GM12873 (cell line): ENCODE results near the gene AFTPH.

Source experiments
- CTCF ChIP-seq: IDR thresholded peaks from 2 replicates; pipeline ENCODE4 v1.5.1; 2012; ENCODE audit warnings: low read depth, mild to moderate bottlenecking, moderate library complexity, low read length, control low read depth; ENCODE audit not compliant: insufficient read depth; ENCODE audit errors: missing control alignments

The AFTPH gene

GRCh38 chr2:64605991-64606478 lies 81.9 kb downstream of the AFTPH start:
- no peak for TF ChIP-seq CTCF

GRCh38 chr2:64606479-64607363 lies 82.6 kb downstream of the AFTPH start:
- TF ChIP-seq CTCF, result no peak

GRCh38 chr2:64607381-64608304 lies 83.5 kb downstream of the AFTPH start:
- TF ChIP-seq CTCF, result no peak

GRCh38 chr2:64608867-64609226 lies 84.7 kb downstream of the AFTPH start:
- no peak for TF ChIP-seq CTCF

- TF ChIP-seq CTCF, result peak; percentile 52
These were observed 85.3 kb downstream of the AFTPH start for GRCh38 chr2:64609227-64609941.

GRCh38 chr2:64609942-64610281 lies 85.8 kb downstream of the AFTPH start:
- no peak for TF ChIP-seq CTCF

- no peak for TF ChIP-seq CTCF
These were observed 86.3 kb downstream of the AFTPH start for GRCh38 chr2:64610316-64610855.
